Liver (tissue), 9 donors: ENCODE measurements around the gene PDE4D. TPM values are rescaled to one million over a fixed set of nuclear protein-coding genes. Genes with fewer than 3 reads are reported as not detected.

ENCODE experiments used
- DNase-seq: peaks from one replicate; pipeline ENCODE4 v3.0.0-alpha.2; 2017; ENCODE audit warnings: low spot score
- H3K27ac ChIP-seq, 2 donors: one replicate each; pipeline ENCODE4 v1.7.0; 2013; ENCODE audit warnings: inconsistent platforms in 2 of 2, low read length in 2 of 2, control low read depth in 1 of 2, low read depth in 1 of 2, mild to moderate bottlenecking in 1 of 2
- H3K27me3 ChIP-seq, 4 donors: one replicate each; pipeline versions ENCODE4 v1.6.1 to v1.7.0; 2013; ENCODE audit warnings: low read length in 3 of 4, inconsistent platforms in 1 of 4, mild to moderate bottlenecking in 1 of 4, moderate library complexity in 1 of 4; ENCODE audit not compliant: control insufficient read depth in 4 of 4, insufficient read depth in 4 of 4
- H3K36me3 ChIP-seq, 4 donors: one replicate each; pipeline versions ENCODE4 v1.6.1 to v1.7.0; 2013; ENCODE audit warnings: low read length in 3 of 4, mild to moderate bottlenecking in 3 of 4, low read depth in 1 of 4, moderate library complexity in 1 of 4; ENCODE audit not compliant: control insufficient read depth in 4 of 4, insufficient read depth in 3 of 4
- H3K4me1 ChIP-seq, 4 donors: one replicate each; pipeline versions ENCODE4 v1.6.1 to v1.7.0; 2013; ENCODE audit warnings: low read length in 3 of 4, mild to moderate bottlenecking in 3 of 4, moderate library complexity in 1 of 4; ENCODE audit not compliant: control insufficient read depth in 4 of 4, insufficient read depth in 4 of 4
- H3K4me3 ChIP-seq, 3 donors: one replicate each; pipeline versions ENCODE4 v1.6.1 to v1.7.0; 2013; ENCODE audit warnings: low read length in 3 of 3, control low read depth in 1 of 3, low read depth in 1 of 3, mild to moderate bottlenecking in 1 of 3
- H3K9ac ChIP-seq, 2 donors: one replicate each; pipeline ENCODE4 v1.7.0; 2013; ENCODE audit warnings: low read length in 2 of 2, mild to moderate bottlenecking in 2 of 2, moderate library complexity in 2 of 2, control low read depth in 1 of 2, low read depth in 1 of 2
- H3K9me3 ChIP-seq, 4 donors: one replicate each; pipeline versions ENCODE4 v1.6.1 to v1.7.0; 2013; ENCODE audit warnings: low read length in 3 of 4; ENCODE audit not compliant: control insufficient read depth in 4 of 4
- EGR1 ChIP-seq, 2 donors: IDR thresholded peaks; 2 replicates each; pipeline ENCODE4 v1.6.1; 2016 to 2018; ENCODE audit warnings: antibody characterized with exemption in 2 of 2, low read depth in 2 of 2
- FOXA1 ChIP-seq: IDR thresholded peaks from 2 replicates; pipeline ENCODE4 v1.6.1; 2016; ENCODE audit warnings: antibody characterized with exemption
- FOXA2 ChIP-seq: IDR thresholded peaks from 2 replicates; pipeline ENCODE4 v1.6.1; 2016; ENCODE audit warnings: antibody characterized with exemption
- GABPA ChIP-seq, 2 donors: IDR thresholded peaks in 1 of 2; conservative IDR thresholded peaks in 1 of 2; 2 replicates each; pipeline ENCODE4 v1.6.1; 2016; ENCODE audit warnings: antibody characterized with exemption in 2 of 2, mild to moderate bottlenecking in 1 of 2, moderate library complexity in 1 of 2
- HNF4A ChIP-seq, 2 donors: conservative IDR thresholded peaks; 2 replicates each; pipeline ENCODE4 v1.6.1; 2016; ENCODE audit warnings: antibody characterized with exemption in 2 of 2, mild to moderate bottlenecking in 2 of 2
- HNF4G ChIP-seq: IDR thresholded peaks from 2 replicates; pipeline ENCODE4 v1.6.1; 2016; ENCODE audit warnings: antibody characterized with exemption
- JUND ChIP-seq, 2 donors: IDR thresholded peaks; 2 replicates each; pipeline ENCODE4 v1.6.1; 2016; ENCODE audit warnings: antibody characterized with exemption in 2 of 2
- NR2F2 ChIP-seq: IDR thresholded peaks from 2 replicates; pipeline ENCODE4 v1.6.1; 2016; ENCODE audit warnings: antibody characterized with exemption
- RAD21 ChIP-seq, 2 donors: IDR thresholded peaks; 2 replicates each; pipeline ENCODE4 v1.6.1; 2016; ENCODE audit warnings: antibody characterized with exemption in 2 of 2, mild to moderate bottlenecking in 2 of 2
- RXRA ChIP-seq, 2 donors: IDR thresholded peaks; 2 replicates each; pipeline ENCODE4 v1.6.1; 2017 to 2018; ENCODE audit warnings: antibody characterized with exemption in 2 of 2, mild to moderate bottlenecking in 1 of 2
- SP1 ChIP-seq: IDR thresholded peaks from 2 replicates; pipeline ENCODE4 v1.6.1; 2018; ENCODE audit warnings: antibody characterized with exemption, mild to moderate bottlenecking
- TAF1 ChIP-seq: conservative IDR thresholded peaks from 2 replicates; pipeline ENCODE4 v1.6.1; 2016; ENCODE audit warnings: antibody characterized with exemption, mild to moderate bottlenecking
- YY1 ChIP-seq: IDR thresholded peaks from 2 replicates; pipeline ENCODE4 v1.6.1; 2016; ENCODE audit warnings: antibody characterized with exemption, mild to moderate bottlenecking
- WGBS: extraction: QIAGEN DNeasy Blood & Tissue Kit; methylation state at CpG from one replicate; pipeline ENCODE4 v1.1.7; 2013; 5-methylcytosine and 5-hydroxymethylcytosine counted together
- polyA plus RNA-seq, 2 donors: library from polyadenylated mRNA; stranded (reverse) in 1 of 2; unstranded in 1 of 2; fragments of 200-250 nt in 1 of 2; fragments of >200 nt in 1 of 2; fragmentation: Nextera tagmentation in 1 of 2; extraction: Ambion mirVana in 1 of 2; gene quantifications; one replicate each; pipeline versions ENCODE4 v1.2.1 to v1.2.3, GENCODE V29; 2013 to 2015
- total RNA-seq, 2 donors: library from RNA; depleted of rRNA; stranded (reverse); fragments of >200 nt; gene quantifications; one replicate each; pipeline ENCODE4 v1.2.3, GENCODE V29; 2014
- TF ChIP-seq, protein P1 (sequence below): IDR thresholded peaks from 2 replicates; pipeline ENCODE4 v1.6.1; 2016; ENCODE audit warnings: antibody characterized with exemption
- TF ChIP-seq, protein P2 (sequence below): fragments of 150-350 bp; IDR thresholded peaks from 2 replicates; pipeline ENCODE4 v1.5.1; 2017; ENCODE audit warnings: improper control_type of control experiment, low read depth, low read length; ENCODE audit not compliant: missing input control
- TF ChIP-seq, protein P3 (sequence below): IDR thresholded peaks from 2 replicates; pipeline ENCODE4 v1.6.1; 2016; ENCODE audit warnings: antibody characterized with exemption
- TF ChIP-seq, protein P4 (sequence below): IDR thresholded peaks from 2 replicates; pipeline ENCODE4 v1.6.1; 2016; ENCODE audit warnings: antibody characterized with exemption, mild to moderate bottlenecking
- TF ChIP-seq, protein P5 (sequence below): IDR thresholded peaks from 2 replicates; pipeline ENCODE4 v1.6.1; 2016; ENCODE audit warnings: antibody characterized with exemption
- donor health status: healthy.
- donor health status: healthy.
- donor health status: healthy.
- donor health status: healthy.
- donor health status: healthy.

PDE4D gene
- total and polyA plus RNA-seq, 4 donors: 0.67 to 11.9 (median 6.5) TPM

DNA sequence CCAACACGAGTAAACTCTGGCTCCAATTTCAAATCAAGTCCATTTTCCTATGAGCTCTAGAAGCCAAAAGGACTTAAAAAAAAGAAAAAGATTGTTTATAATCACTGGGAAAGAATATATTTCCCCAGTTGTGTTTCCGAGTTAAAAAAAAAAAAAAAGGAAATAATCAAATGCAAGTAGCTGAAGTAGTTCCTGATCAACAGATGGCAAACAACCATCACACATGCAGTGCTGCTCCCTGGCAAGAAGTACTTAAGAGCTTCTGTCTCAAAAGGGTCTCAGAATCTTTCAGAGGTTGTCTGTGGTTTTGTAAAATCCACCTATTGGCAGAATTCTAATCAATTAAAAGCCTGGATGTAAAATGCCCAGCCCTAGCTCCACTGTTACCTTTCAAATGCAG is 922.8 kb downstream of the PDE4D start:
- Histone ChIP-seq H3K27me3 (no peaks in the 10 kb centered on the region), H3K4me3 (no peak overlapping the region), H3K4me1 (no peaks in the 10 kb centered on the region), H3K36me3 (peaks cover 0 to 7% (median 5%) of the 10 kb centered on the region in 4 donors), H3K27ac (no peak overlapping the region), H3K9ac (no peak overlapping the region), H3K9me3 (no peaks in the 10 kb centered on the region)
- no peak for DNase-seq
- TF ChIP-seq, protein P1, sequence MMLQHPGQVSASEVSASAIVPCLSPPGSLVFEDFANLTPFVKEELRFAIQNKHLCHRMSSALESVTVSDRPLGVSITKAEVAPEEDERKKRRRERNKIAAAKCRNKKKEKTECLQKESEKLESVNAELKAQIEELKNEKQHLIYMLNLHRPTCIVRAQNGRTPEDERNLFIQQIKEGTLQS: no peak
- TF ChIP-seq FOXA1 (no peak), TAF1 (no peak), EGR1 (IDR thresholded peaks at IDR 0.05; ENCODE audit: low read depth in 2 of 2) (no peak), GABPA (IDR thresholded peaks at IDR 0.05 in 1 of 2, conservative IDR thresholded peaks at IDR 0.05 in 1 of 2) (no peak), HNF4G (no peak), RAD21 (IDR thresholded peaks at IDR 0.05) (no peak), NR2F2 (no peak), RXRA (IDR thresholded peaks at IDR 0.05) (no peak), YY1 (no peak), SP1 (no peak), FOXA2 (no peak), JUND (IDR thresholded peaks at IDR 0.05) (no peak), HNF4A (conservative IDR thresholded peaks at IDR 0.05) (no peak)
- TF ChIP-seq, protein P2, sequence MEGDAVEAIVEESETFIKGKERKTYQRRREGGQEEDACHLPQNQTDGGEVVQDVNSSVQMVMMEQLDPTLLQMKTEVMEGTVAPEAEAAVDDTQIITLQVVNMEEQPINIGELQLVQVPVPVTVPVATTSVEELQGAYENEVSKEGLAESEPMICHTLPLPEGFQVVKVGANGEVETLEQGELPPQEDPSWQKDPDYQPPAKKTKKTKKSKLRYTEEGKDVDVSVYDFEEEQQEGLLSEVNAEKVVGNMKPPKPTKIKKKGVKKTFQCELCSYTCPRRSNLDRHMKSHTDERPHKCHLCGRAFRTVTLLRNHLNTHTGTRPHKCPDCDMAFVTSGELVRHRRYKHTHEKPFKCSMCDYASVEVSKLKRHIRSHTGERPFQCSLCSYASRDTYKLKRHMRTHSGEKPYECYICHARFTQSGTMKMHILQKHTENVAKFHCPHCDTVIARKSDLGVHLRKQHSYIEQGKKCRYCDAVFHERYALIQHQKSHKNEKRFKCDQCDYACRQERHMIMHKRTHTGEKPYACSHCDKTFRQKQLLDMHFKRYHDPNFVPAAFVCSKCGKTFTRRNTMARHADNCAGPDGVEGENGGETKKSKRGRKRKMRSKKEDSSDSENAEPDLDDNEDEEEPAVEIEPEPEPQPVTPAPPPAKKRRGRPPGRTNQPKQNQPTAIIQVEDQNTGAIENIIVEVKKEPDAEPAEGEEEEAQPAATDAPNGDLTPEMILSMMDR: no peak
- TF ChIP-seq, protein P3, sequence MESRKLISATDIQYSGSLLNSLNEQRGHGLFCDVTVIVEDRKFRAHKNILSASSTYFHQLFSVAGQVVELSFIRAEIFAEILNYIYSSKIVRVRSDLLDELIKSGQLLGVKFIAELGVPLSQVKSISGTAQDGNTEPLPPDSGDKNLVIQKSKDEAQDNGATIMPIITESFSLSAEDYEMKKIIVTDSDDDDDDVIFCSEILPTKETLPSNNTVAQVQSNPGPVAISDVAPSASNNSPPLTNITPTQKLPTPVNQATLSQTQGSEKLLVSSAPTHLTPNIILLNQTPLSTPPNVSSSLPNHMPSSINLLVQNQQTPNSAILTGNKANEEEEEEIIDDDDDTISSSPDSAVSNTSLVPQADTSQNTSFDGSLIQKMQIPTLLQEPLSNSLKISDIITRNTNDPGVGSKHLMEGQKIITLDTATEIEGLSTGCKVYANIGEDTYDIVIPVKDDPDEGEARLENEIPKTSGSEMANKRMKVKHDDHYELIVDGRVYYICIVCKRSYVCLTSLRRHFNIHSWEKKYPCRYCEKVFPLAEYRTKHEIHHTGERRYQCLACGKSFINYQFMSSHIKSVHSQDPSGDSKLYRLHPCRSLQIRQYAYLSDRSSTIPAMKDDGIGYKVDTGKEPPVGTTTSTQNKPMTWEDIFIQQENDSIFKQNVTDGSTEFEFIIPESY: no peak
- TF ChIP-seq, protein P4, sequence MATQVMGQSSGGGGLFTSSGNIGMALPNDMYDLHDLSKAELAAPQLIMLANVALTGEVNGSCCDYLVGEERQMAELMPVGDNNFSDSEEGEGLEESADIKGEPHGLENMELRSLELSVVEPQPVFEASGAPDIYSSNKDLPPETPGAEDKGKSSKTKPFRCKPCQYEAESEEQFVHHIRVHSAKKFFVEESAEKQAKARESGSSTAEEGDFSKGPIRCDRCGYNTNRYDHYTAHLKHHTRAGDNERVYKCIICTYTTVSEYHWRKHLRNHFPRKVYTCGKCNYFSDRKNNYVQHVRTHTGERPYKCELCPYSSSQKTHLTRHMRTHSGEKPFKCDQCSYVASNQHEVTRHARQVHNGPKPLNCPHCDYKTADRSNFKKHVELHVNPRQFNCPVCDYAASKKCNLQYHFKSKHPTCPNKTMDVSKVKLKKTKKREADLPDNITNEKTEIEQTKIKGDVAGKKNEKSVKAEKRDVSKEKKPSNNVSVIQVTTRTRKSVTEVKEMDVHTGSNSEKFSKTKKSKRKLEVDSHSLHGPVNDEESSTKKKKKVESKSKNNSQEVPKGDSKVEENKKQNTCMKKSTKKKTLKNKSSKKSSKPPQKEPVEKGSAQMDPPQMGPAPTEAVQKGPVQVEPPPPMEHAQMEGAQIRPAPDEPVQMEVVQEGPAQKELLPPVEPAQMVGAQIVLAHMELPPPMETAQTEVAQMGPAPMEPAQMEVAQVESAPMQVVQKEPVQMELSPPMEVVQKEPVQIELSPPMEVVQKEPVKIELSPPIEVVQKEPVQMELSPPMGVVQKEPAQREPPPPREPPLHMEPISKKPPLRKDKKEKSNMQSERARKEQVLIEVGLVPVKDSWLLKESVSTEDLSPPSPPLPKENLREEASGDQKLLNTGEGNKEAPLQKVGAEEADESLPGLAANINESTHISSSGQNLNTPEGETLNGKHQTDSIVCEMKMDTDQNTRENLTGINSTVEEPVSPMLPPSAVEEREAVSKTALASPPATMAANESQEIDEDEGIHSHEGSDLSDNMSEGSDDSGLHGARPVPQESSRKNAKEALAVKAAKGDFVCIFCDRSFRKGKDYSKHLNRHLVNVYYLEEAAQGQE: no peak
- TF ChIP-seq, protein P5, sequence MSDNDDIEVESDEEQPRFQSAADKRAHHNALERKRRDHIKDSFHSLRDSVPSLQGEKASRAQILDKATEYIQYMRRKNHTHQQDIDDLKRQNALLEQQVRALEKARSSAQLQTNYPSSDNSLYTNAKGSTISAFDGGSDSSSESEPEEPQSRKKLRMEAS: no peak
- WGBS: 69% methylated on average over 2 of the region's 2 CpGs
